ENCODE measurements around the gene C19orf18.

C19orf18 gene

GRCh38 chr19:57954996-57955395 is 19.3 kb downstream of the C19orf18 start:
- Histone ChIP-seq H3K4me2 (ENCODE audit: low read length) (no peak overlapping the region), H3K79me2 (ENCODE audit: low read length) (no peaks in the 10 kb centered on the region), H3K4me1 (ENCODE audit: low read length) (no peaks in the 10 kb centered on the region), H3K27ac (ENCODE audit: low read length) (no peak overlapping the region), H3K36me3 (replicated peaks; ENCODE audit: low read depth, low read length) (no peaks in the 10 kb centered on the region), H3K9ac (ENCODE audit: low read length) (no peak overlapping the region), H3K27me3 (ENCODE audit: low read depth, low read length) (no peaks in the 10 kb centered on the region), H3K9me3 (ENCODE audit: insufficient read depth, low read length) (peaks cover 29% of the 10 kb centered on the region), H4K20me1 (ENCODE audit: insufficient read depth, low read length) (no peaks in the 10 kb centered on the region), H2AFZ (ENCODE audit: low read depth, low read length) (no peak overlapping the region), H3K4me3 (ENCODE audit: low read length) (no peak overlapping the region)
- no peak for TF ChIP-seq EZH2phosphoT487 (IDR thresholded peaks at IDR 0.05; ENCODE audit: low read depth)
- no peak for TF ChIP-seq CTCF (IDR thresholded peaks at IDR 0.05; ENCODE audit: low read depth, low read length)

DNA sequence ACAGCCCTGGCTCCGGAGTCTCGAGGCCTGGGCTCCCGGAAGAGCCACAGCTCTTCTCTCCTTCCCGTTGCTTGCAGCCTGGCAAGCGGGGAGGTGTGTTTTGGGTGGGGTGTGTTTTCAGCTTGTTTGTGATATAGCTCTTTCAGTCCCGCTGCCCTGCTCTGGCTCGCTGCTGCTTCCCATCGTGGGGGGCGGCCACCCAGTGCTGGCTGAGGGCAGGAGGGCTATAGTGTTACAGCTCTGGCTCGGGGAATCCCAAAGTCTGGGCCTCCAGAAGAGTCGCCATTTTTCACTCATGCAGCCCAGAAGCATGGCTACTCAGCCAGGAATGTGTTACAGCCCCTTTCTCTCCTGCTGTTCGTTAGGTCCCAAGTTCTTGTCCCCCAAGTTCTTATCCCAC is 24.6 kb downstream of the C19orf18 start:
- Histone ChIP-seq H3K79me2 (ENCODE audit: low read length) (peaks cover 25% of the 10 kb centered on the region), H3K27me3 (ENCODE audit: low read depth, low read length) (no peaks in the 10 kb centered on the region), H2AFZ (ENCODE audit: low read depth, low read length) (no peak overlapping the region), H3K4me2 (ENCODE audit: low read length) (no peak overlapping the region), H3K27ac (ENCODE audit: low read length) (no peak overlapping the region), H3K4me3 (ENCODE audit: low read length) (no peak overlapping the region), H3K9me3 (ENCODE audit: insufficient read depth, low read length) (peaks cover 41% of the 10 kb centered on the region), H3K9ac (ENCODE audit: low read length) (no peak overlapping the region), H3K36me3 (replicated peaks; ENCODE audit: low read depth, low read length) (peaks cover 18% of the 10 kb centered on the region), H4K20me1 (ENCODE audit: insufficient read depth, low read length) (no peaks in the 10 kb centered on the region), H3K4me1 (ENCODE audit: low read length) (peaks cover 9% of the 10 kb centered on the region)
- no peak for TF ChIP-seq CTCF (IDR thresholded peaks at IDR 0.05; ENCODE audit: low read depth, low read length)
- TF ChIP-seq EZH2phosphoT487 (IDR thresholded peaks at IDR 0.05; ENCODE audit: low read depth) = no peak

- Histone ChIP-seq H2AFZ (ENCODE audit: low read depth, low read length) (no peak overlapping the region), H3K4me3 (ENCODE audit: low read length) (no peak overlapping the region), H3K27ac (ENCODE audit: low read length) (no peak overlapping the region), H3K79me2 (ENCODE audit: low read length) (peaks cover 27% of the 10 kb centered on the region), H3K27me3 (ENCODE audit: low read depth, low read length) (no peaks in the 10 kb centered on the region), H3K9me3 (ENCODE audit: insufficient read depth, low read length) (peaks cover 40% of the 10 kb centered on the region), H3K4me1 (ENCODE audit: low read length) (peaks cover 9% of the 10 kb centered on the region), H3K4me2 (ENCODE audit: low read length) (no peak overlapping the region), H4K20me1 (ENCODE audit: insufficient read depth, low read length) (no peaks in the 10 kb centered on the region), H3K9ac (ENCODE audit: low read length) (no peak overlapping the region), H3K36me3 (replicated peaks; ENCODE audit: low read depth, low read length) (peaks cover 20% of the 10 kb centered on the region)
- TF ChIP-seq EZH2phosphoT487 (IDR thresholded peaks at IDR 0.05; ENCODE audit: low read depth) = no peak
- TF ChIP-seq CTCF (IDR thresholded peaks at IDR 0.05; ENCODE audit: low read depth, low read length) = no peak
These were observed 25.0 kb downstream of the C19orf18 start for GRCh38 chr19:57949296-57949695.

DNA sequence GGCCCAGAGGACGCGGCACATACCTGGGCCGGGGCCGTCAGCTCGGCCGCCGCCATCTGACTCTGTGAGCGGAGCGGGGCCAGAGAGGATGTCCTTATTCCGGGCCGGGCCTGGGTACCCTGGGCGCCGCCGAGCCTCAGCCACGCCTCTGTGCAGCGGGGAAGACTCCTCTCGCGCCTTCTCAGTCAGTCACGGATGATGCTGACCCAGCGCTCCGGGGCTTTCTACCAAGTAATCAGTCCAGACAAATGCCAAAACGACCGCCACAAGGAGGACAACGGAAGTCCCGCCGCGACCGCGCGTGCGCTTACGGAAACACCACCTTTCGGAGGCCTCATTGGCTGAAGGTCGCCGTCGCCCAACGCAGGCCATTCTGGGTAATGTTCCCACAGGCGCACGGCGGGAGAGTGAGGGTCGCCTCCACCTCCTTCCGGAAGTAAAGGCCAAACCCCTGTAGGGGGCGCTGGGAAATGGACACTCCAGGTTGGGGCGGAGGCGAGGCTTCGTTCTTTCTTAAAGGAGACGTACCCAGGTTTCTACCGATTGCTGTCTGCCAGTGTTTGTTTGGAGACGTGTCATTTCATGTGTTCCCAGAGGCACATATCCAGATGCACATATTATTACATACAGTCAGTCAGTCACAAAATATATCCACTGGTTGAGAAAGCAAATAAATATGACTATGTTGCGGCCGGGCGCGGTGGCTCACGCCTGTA is 26.8 kb downstream of the C19orf18 start, which contains the start of gene ZNF256:
Gene ZNF256, minus strand, starts transcription at position 288 of the 716 bp plus-strand sequence. Its CDS starts 232 bp downstream, at position 56.
- Histone ChIP-seq H3K4me2 (ENCODE audit: low read length) (peak within 1 kb of the TSS; percentile 69), H3K27me3 (ENCODE audit: low read depth, low read length) (no peaks in the 10 kb centered on the region), H2AFZ (ENCODE audit: low read depth, low read length) (peak within 1 kb of the TSS; percentile 39; the same call in 1 of the 2 replicates), H4K20me1 (ENCODE audit: insufficient read depth, low read length) (no peaks in the 10 kb centered on the region), H3K4me3 (ENCODE audit: low read length) (peak within 1 kb of the TSS; percentile 90), H3K27ac (ENCODE audit: low read length) (no peak within 1 kb of the TSS), H3K79me2 (ENCODE audit: low read length) (peaks cover 37% of the 10 kb centered on the region), H3K9ac (ENCODE audit: low read length) (peak within 1 kb of the TSS; percentile 71), H3K4me1 (ENCODE audit: low read length) (peaks cover 9% of the 10 kb centered on the region), H3K36me3 (replicated peaks; ENCODE audit: low read depth, low read length) (peaks cover 37% of the 10 kb centered on the region), H3K9me3 (ENCODE audit: insufficient read depth, low read length) (peaks cover 46% of the 10 kb centered on the region)
- TF ChIP-seq CTCF (IDR thresholded peaks at IDR 0.05; ENCODE audit: low read depth, low read length) = peak; percentile 47
- TF ChIP-seq EZH2phosphoT487 (IDR thresholded peaks at IDR 0.05; ENCODE audit: low read depth) = no peak
